Activated T-helper 1 cell treated with anti-CD3 and anti-CD28 coated beads, Interleukin-2, amount 50 U/mL, for 16 hours (primary cell): ENCODE measurements around the gene SPATA20.

Source experiments
- DNase-seq, 2 donors: peaks; one replicate each; pipeline ENCODE4 v3.0.0-alpha.2; 2020; ENCODE audit warnings: low read depth in 1 of 2, low spot score in 1 of 2

SPATA20 gene

DNA sequence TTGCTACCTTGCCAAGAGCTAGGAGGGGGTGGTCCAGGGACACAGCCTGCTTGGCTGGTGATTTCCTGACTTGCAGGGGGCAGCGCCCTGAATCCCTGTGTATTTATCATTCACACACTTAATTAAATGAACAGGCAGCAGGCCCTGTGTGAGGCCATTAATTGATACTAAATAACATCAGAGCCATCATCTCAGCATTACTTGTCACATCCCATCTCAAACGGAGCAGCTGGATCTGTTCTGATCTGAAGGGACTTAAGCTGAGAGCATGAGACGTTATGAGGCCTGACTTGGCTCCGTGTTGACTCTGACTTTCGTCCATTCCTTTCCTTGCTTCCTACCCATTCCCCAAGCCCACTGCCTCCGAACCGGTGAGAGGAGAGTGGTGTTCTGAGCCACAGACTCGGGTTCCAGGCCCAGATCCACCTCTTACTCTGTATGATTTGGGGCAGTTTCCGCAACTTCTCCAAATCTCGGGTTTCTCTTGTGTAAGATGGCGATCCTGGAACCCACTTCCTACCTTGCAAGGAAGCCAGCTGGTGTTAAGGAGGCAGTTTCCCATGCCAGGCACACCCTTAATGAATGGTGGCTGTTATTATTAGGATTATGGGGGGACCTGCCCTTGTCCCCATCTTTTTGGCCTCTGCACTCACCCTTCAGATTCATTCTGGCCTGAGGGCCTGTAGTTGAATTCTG lies 47.3 kb downstream of the SPATA20 start:
- no peak for DNase-seq

- no peak for DNase-seq
Observed at GRCh38 chr17:50594892-50595291, 47.9 kb downstream of the SPATA20 start.

- no peak for DNase-seq
Observed at GRCh38 chr17:50596191-50597037, 49.4 kb downstream of the SPATA20 start.

GRCh38 chr17:50598487-50598886 lies 51.5 kb downstream of the SPATA20 start:
- DNase-seq = no peak

GRCh38 chr17:50599606-50600005 lies 52.6 kb downstream of the SPATA20 start:
- no peak for DNase-seq

DNA sequence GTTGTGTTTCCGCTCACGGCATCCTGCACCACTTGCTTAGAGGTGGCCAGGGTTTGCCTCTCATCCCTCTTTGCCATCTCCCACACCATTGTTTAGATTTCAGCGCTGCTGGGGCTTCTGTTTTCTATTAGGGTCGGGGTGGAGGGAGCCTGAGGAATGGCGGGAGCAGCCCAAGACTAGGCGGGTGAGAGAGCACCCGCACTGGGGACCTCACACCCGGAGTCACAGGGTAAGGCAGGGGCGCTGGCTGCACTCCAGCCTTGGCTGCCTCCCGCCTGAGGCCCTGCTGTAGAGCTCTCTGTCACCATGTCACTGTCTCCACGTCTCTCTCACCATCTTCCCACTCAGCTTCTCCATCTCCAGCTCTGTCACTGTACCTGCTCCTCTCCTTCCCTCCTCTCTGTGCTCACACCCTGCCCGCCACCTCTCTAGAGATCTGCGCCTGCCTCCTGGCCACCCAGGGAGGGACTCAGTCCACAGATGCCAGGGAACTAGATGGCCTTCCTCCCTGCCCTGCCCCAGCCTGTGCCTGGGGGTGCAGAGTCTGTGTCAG lies 54.9 kb downstream of the SPATA20 start:
- no peak for DNase-seq

DNA sequence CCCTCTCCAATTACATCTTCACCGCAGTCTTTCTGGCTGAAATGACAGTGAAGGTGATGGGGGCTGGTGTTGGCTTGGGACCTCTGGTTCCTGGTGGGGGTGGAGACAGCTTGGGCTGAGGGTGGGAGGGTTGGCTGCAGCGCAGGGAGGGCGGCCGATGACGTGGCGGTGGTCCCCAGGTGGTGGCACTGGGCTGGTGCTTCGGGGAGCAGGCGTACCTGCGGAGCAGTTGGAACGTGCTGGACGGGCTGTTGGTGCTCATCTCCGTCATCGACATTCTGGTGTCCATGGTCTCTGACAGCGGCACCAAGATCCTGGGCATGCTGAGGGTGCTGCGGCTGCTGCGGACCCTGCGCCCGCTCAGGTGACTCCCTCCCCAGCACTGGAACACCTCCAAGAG lies 55.9 kb downstream of the SPATA20 start:
- no peak for DNase-seq

- DNase-seq = no peak
Observed at GRCh38 chr17:50603340-50603739, 56.4 kb downstream of the SPATA20 start.

- DNase-seq = no peak
Observed at GRCh38 chr17:50604513-50604912, 57.5 kb downstream of the SPATA20 start.

GRCh38 chr17:50605429-50605828 lies 58.5 kb downstream of the SPATA20 start:
- no peak for DNase-seq
